ENCODE data around the gene ATP6AP2. TPM values are rescaled to one million over a fixed set of nuclear protein-coding genes. Genes with fewer than 3 reads are reported as not detected.

Gene ATP6AP2
- total and polyA plus RNA-seq, 9 of the 15 experiments (the other 6 are each of a cell fraction or from before 2014, with no cell fraction given), result 23.3 to 131 (median 41.9) TPM

- Histone ChIP-seq H3K79me2 (ENCODE audit: control insufficient read depth, insufficient read depth, low read length) (no peaks in the 10 kb centered on the region), H3K27ac (ENCODE audit: extremely low read depth, low read depth, low read length) (peak overlapping the region; percentile 43; the same call in 1 of the 3 replicates), H3K27me3 (ENCODE audit: control insufficient read depth in 2 of 2, insufficient read depth in 2 of 2, low read length in 2 of 2) (no peaks in the 10 kb centered on the region), H3K4me2 (ENCODE audit: insufficient read depth, low read length) (peak overlapping the region; percentile 73), H3K4me3 (0 out of 2 replicates have a peak overlapping the region, but pooled peaks have one; percentile 16), H3K36me3 (ENCODE audit: control insufficient read depth, insufficient read depth, low read length) (no peaks in the 10 kb centered on the region), H3K9ac (ENCODE audit: insufficient read depth in 1 of 2, low read depth in 2 of 2, low read length in 2 of 2) (peak overlapping the region in 1 of 2 experiments; percentile 52; a peak in 2 of 4 replicates), H3K9me1 (ENCODE audit: control insufficient read depth, insufficient read depth, low read length) (no peaks in the 10 kb centered on the region), H3K9me3 (replicated peaks; ENCODE audit: control insufficient read depth, insufficient read depth, low read depth, low read length) (no peaks in the 10 kb centered on the region), H4K20me1 (replicated peaks; ENCODE audit: control insufficient read depth, insufficient read depth, low read length) (no peaks in the 10 kb centered on the region), H2AFZ (ENCODE audit: low read depth, low read length) (peak overlapping the region; percentile 67), H3K4me1 (replicated peaks in 1 of 2; ENCODE audit: control insufficient read depth in 2 of 2, insufficient read depth in 2 of 2, low read length in 2 of 2) (peaks cover 13 to 18% of the 10 kb centered on the region in 2 experiments; a peak in 3 of 5 replicates)
- DNase-seq (ENCODE audit: extremely low read depth in 1 of 4, low spot score in 3 of 4) (peak; percentile 17 to 65 (median 24)), FAIRE-seq (no peak), ATAC-seq (peak; percentile 43; the same call in 2 of the 3 replicates)
- POLR2A ChIA-PET, result interaction anchor here (0.5 to 2.0 kb wide), 6 partner anchors 10 to 103 kb away, joined by 3 to 10 read pairs (median 5); partner anchors contain the start of gene CXorf38
- BruUV-seq (replicated peaks), result no TSS peak
- in situ Hi-C loops (cut with MboI), result loop anchor here (10.0 kb wide), 1 partner anchor 711 kb away; no protein-coding TSS in a partner anchor
- WGBS (ENCODE audit: insufficient coverage, low coverage, missing lambda C conversion rate), result 0% methylated on average over 7 of the region's 8 CpGs
- intact Hi-C loops (cut with micrococcal nuclease), result loop anchor here (1.0 to 10.0 kb wide), 4 partner anchors 104 to 711 kb away; partner anchors contain the start of gene CXorf38
- CTCF ChIA-PET (ENCODE audit: low intra/inter-chr PET ratio), result interaction anchor here (0.6 to 1.5 kb wide), 9 partner anchors 9 to 379 kb away, joined by 3 to 9 read pairs (median 3); no protein-coding TSS in a partner anchor
- 0 out of 2 replicates have a peak, but pooled peaks have one; percentile 29 for TF ChIP-seq ZNF197 (CRISPR knock-in tag; IDR thresholded peaks at IDR 0.05; ENCODE audit: low read depth)
- TF ChIP-seq, protein P1, sequence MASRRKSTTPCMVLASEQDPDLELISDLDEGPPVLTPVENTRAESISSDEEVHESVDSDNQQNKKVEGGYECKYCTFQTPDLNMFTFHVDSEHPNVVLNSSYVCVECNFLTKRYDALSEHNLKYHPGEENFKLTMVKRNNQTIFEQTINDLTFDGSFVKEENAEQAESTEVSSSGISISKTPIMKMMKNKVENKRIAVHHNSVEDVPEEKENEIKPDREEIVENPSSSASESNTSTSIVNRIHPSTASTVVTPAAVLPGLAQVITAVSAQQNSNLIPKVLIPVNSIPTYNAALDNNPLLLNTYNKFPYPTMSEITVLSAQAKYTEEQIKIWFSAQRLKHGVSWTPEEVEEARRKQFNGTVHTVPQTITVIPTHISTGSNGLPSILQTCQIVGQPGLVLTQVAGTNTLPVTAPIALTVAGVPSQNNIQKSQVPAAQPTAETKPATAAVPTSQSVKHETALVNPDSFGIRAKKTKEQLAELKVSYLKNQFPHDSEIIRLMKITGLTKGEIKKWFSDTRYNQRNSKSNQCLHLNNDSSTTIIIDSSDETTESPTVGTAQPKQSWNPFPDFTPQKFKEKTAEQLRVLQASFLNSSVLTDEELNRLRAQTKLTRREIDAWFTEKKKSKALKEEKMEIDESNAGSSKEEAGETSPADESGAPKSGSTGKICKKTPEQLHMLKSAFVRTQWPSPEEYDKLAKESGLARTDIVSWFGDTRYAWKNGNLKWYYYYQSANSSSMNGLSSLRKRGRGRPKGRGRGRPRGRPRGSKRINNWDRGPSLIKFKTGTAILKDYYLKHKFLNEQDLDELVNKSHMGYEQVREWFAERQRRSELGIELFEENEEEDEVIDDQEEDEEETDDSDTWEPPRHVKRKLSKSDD (conservative IDR thresholded peaks at IDR 0.05; ENCODE audit: low read length), result no peak
- TF ChIP-seq ARID2 (IDR thresholded peaks at IDR 0.05), result 0 out of 2 replicates have a peak, but pooled peaks have one; percentile 16
- TF ChIP-seq ZBTB9 (CRISPR knock-in tag; IDR thresholded peaks at IDR 0.05), result no peak
- no peak for TF ChIP-seq ZBTB40 (IDR thresholded peaks at IDR 0.05)
- TF ChIP-seq ZBTB40 (CRISPR knock-in tag; IDR thresholded peaks at IDR 0.05), result no peak
Measured at GRCh38 chrX:40543661-40544328, 37.0 kb upstream of the ATP6AP2 start.
